ENCODE measurements around the gene WFDC12. TPM values are rescaled to one million over a fixed set of nuclear protein-coding genes. Genes with fewer than 3 reads are reported as not detected.
"Not testable (repeated sequence)": the region's sequence is repeated elsewhere in the genome, so short reads cannot be mapped to it uniquely, and the experiment has no call there.

WFDC12 gene
- total RNA-seq, 1 donor from 2014 or later: not detected

DNA sequence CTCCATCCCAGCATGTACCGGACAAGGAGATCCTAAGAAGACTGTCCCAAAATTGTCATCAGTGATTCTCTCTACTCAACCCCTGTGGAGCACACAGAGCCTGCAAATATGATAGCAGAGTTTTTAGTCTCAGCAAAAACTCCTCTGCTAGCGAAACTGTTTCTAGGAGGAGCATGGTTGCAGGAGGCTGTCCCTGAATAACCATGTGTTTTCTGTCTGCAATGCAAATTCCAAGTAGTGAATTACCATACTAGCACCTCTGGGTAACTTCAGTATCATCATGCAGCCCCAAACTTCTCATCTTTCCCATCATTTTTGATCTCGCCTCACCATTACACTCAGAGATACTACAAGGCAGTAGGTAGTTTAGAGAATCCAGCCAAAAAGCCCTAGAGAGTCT lies 24.8 kb upstream of the WFDC12 start:
- TF ChIP-seq, protein P1, sequence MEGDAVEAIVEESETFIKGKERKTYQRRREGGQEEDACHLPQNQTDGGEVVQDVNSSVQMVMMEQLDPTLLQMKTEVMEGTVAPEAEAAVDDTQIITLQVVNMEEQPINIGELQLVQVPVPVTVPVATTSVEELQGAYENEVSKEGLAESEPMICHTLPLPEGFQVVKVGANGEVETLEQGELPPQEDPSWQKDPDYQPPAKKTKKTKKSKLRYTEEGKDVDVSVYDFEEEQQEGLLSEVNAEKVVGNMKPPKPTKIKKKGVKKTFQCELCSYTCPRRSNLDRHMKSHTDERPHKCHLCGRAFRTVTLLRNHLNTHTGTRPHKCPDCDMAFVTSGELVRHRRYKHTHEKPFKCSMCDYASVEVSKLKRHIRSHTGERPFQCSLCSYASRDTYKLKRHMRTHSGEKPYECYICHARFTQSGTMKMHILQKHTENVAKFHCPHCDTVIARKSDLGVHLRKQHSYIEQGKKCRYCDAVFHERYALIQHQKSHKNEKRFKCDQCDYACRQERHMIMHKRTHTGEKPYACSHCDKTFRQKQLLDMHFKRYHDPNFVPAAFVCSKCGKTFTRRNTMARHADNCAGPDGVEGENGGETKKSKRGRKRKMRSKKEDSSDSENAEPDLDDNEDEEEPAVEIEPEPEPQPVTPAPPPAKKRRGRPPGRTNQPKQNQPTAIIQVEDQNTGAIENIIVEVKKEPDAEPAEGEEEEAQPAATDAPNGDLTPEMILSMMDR (conservative IDR thresholded peaks at IDR 0.05): no peak
- Mint-ChIP-seq H3K27ac (no peak overlapping the region), H3K36me3 (no peaks in the 10 kb centered on the region), H3K4me3 (no peak overlapping the region), H3K4me1 (ENCODE audit: unreplicated experiment) (no peaks in the 10 kb centered on the region), H3K27me3 (peaks cover 70% of the 10 kb centered on the region), H3K9me3 (no peaks in the 10 kb centered on the region)
- no peak for DNase-seq (ENCODE audit: extremely low spot score, unreplicated experiment)

DNA sequence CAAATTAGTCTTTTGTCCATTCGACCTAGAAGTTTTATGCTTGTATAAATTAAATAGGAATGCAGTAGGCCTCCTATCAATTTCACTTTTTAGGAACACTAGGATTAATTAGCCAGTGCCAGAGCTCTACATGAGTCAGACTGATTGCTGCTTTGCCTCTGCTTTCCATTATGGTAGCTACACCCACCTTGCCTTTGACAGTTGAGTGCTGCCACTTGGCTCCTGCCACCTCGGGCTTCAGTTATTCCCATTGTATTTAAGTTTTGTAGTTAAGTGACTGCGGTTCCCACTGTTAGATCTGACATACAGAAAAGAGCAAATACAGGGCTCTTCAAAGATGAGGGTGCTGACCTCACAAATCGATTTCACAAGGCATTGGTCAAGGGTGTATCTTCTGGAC lies 16.6 kb upstream of the WFDC12 start:
- TF ChIP-seq, protein P1 (conservative IDR thresholded peaks at IDR 0.05): no peak
- Mint-ChIP-seq H3K36me3 (no peaks in the 10 kb centered on the region), H3K4me3 (no peak overlapping the region), H3K9me3 (no peaks in the 10 kb centered on the region), H3K27me3 (peaks cover 23% of the 10 kb centered on the region), H3K4me1 (ENCODE audit: unreplicated experiment) (no peaks in the 10 kb centered on the region), H3K27ac (no peak overlapping the region)
- no peak for DNase-seq (ENCODE audit: extremely low spot score, unreplicated experiment)

DNA sequence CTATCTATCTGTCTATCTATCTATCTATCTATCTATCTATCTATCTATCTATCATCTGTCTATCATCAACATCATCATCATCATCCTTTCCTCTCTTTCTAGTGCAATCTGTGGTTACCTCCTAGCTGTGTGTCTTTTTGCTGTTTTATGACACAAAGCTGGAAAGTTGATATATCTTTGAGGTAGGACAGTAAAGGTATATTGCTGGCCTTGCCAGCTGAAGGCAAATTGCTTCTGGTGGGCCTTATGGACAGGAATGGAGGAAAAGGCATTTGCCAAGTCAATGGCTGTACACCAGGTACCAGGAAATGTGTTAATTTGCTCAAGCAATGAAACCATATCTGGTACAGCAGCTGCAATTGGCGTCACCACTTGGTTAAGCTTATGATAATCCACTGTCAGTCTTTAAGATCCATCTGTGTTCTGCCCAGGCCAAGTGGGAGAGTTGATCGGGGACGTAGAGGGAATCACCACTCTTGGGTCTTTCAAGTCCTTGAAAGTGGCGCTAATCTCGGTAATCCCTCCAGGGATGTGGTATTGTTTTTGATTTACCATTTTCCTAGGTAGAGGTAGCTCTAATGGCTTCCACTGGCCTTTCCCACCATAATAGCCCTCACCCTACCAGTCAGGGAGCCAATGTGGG lies 15.6 kb upstream of the WFDC12 start:
- H3K4me3 Mint-ChIP-seq; H3K9me3 Mint-ChIP-seq; H3K27ac Mint-ChIP-seq; DNase-seq (ENCODE audit: extremely low spot score, unreplicated experiment); H3K4me1 Mint-ChIP-seq (ENCODE audit: unreplicated experiment); H3K36me3 Mint-ChIP-seq: not testable (repeated sequence)
- peaks cover 15% of the 10 kb centered on the region for H3K27me3 Mint-ChIP-seq

DNA sequence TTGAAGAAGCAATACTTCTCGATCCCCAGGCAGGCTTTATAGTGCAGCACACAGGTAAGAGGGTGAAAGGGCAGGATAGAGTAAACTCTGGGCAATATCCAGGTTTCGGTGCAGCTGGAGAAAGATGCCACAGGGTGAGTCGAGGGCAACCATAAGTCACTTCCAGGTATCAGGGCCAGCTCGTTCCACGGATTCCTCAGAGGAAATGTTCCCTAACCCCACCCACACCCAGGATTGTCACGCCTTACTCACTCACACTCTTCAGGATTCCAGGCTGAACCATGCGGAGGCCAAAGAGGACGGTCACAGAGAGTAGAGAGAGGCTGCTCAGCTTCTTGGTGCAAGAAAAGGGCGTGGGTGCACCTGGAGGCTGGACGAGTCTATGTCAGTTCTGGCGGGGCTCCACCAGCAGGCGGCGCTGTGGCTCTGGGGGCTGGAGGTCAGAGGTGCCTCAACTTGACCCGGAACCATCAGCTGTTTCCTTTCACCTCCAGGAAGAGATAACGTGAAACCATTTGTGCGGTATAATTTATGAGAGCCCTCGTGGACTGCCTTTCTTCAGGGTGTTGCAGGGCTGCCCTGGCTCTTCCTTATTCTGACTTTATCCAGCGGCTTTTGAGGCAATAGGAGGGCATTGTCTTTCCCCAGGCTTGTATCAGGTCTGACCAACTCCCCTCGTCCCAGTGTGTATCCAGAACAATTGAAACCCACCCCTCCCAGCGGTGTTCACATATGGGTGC lies 14.5 kb upstream of the WFDC12 start:
- TF ChIP-seq, protein P1 (conservative IDR thresholded peaks at IDR 0.05): peak; percentile 78
- no peak overlapping the region for H3K4me3 Mint-ChIP-seq
- DNase-seq (ENCODE audit: extremely low spot score, unreplicated experiment): no peak
- no peak overlapping the region for H3K27ac Mint-ChIP-seq
- no peaks in the 10 kb centered on the region for H3K4me1 Mint-ChIP-seq (ENCODE audit: unreplicated experiment)
- peaks cover 9% of the 10 kb centered on the region for H3K27me3 Mint-ChIP-seq
- no peaks in the 10 kb centered on the region for H3K9me3 Mint-ChIP-seq
- no peaks in the 10 kb centered on the region for H3K36me3 Mint-ChIP-seq

DNA sequence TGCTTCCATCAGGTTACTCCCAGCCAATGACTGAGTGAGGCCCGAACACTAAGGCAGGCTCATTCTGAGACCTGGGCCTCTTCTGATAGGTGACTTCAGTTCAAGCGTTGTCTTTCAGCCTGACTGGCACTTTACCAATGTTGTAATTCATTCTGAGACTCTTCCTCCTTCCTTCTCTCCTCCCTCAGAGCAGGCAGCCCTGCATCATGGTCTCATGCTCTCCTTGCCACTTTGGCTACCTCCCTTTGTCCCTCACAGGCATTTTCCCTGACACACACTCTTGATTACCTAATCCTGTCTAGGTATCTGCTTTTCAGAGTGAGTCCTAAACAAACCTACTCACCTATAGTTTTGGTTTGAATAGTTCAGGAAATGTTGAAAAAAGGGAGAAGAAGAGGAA lies 12.6 kb upstream of the WFDC12 start:
- Mint-ChIP-seq H3K36me3 (no peaks in the 10 kb centered on the region), H3K4me3 (no peak overlapping the region), H3K9me3 (no peaks in the 10 kb centered on the region), H3K27me3 (peaks cover 9% of the 10 kb centered on the region), H3K27ac (no peak overlapping the region), H3K4me1 (ENCODE audit: unreplicated experiment) (no peaks in the 10 kb centered on the region)
- no peak for DNase-seq (ENCODE audit: extremely low spot score, unreplicated experiment)
- TF ChIP-seq, protein P1 (conservative IDR thresholded peaks at IDR 0.05): no peak

DNA sequence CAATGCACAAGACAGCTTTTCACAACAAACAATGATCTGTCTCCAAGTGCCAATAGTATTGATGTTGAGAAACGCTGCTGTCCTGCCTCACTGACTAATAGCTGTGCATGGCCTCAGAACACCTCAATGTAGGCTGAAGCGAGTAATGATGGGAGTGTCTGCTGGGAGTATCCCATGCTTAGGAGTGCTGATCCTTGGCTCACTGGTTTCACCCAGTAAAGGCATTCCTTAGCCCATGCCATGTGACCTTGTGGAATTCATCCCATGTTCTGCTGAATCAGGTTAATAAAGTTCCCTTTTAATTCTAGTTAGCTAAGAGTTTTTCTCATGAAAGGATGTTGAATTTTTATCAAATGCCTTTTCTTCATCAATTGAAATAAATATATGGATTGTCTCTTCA lies 3.8 kb upstream of the WFDC12 start:
- TF ChIP-seq, protein P1 (conservative IDR thresholded peaks at IDR 0.05): no peak
- Mint-ChIP-seq H3K27ac (peak overlapping the region; percentile 42), H3K9me3 (no peaks in the 10 kb centered on the region), H3K4me3 (no peak overlapping the region), H3K4me1 (ENCODE audit: unreplicated experiment) (no peaks in the 10 kb centered on the region), H3K27me3 (peaks cover 39% of the 10 kb centered on the region), H3K36me3 (no peaks in the 10 kb centered on the region)
- no peak for DNase-seq (ENCODE audit: extremely low spot score, unreplicated experiment)
